Measurements from ENCODE around the gene MTRFR.
"Not testable (repeated sequence)": the region's sequence is repeated elsewhere in the genome, so short reads cannot be mapped to it uniquely, and the experiment has no call there.

Gene MTRFR

DNA sequence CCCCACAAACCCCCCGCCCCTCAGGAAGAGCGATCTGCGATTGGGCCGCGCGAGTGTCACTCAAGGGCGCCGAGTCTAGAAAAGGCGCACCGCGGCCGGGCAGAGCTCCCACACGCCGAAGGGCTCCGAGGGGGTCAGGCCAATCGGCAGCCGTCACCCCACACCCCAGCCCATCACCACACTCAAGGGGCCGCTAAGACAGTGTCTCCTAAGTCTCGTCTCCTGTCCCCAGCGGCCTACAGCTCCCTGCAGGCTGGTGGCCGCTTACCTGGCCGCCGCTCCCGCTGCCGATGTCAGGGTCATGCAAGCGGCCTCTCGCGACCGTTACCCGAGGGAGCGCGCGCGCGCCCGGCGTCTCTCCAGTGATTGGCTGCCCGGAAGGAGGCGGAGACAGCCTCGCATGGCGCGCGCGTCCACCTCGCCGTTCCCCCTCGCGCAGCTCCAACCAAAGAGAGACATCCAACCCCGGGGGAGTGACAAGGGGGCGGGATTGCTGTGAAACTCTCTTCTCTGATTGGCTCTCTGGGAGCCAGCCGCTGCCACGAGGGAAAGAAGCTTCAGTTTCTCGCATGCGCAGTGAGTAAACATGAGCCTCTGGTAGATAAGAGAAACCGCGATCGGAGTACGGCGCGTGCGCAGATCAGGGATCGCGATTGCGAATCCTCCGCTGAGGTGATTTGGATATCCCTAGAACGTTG, at the start of gene MTRFR, which contains the start of gene MPHOSPH9:
Gene MTRFR, plus strand, starts transcription at position 630 of the 698 bp plus-strand sequence. CDS start 20,239 bp downstream, outside the sequence.
Gene MPHOSPH9, minus strand, starts transcription at position 335 of the 698 bp plus-strand sequence. CDS start 2,777 bp downstream, outside the sequence.
- DNase-seq (ENCODE audit: low spot score): peak; percentile 100

GRCh38 chr12:123187637-123188036, 45.6 kb upstream of the MTRFR start:
- DNase-seq (ENCODE audit: low spot score): no peak

- no peak for DNase-seq (ENCODE audit: low spot score)
These were observed 33.3 kb upstream of the MTRFR start for GRCh38 chr12:123199936-123200335.

DNA sequence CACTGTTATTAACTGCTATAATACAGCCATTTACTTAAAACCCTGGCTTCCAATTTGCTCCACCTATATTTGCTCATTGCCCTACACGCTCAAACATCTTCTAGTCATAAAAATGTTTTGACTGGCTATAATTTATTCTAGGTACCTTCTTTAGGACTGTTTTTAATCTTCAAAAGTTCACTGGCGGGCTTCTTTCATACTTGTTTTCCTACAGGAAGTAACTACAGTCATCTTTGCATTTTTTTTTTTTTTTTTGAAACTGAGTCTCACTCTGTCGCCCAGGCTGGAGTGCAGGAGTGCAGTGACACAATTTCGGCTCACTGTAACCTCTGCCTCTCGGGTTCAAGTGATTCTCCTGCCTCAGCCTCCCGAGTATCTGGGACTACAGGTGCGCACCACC, 32.8 kb upstream of the MTRFR start:
- no peak for DNase-seq (ENCODE audit: low spot score)

DNA sequence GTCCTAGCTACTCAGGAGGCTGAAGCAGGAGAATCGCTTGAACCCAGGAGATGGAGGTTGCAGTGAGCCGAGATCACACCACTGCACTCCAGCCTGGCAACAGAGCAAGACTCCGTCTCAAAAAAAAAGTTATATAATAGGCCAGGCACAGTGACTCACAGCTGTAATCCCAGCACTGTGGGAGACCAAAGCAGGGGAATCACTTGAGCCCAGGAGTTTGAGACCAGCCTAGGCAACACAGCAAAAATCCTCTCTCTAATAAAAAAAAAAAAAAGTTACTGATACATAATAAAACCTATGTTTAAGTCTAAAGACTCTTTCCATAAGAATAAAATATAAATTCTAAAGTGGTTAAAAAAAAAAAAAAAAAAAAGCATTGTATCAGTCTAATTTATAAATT, 26.4 kb upstream of the MTRFR start:
- not testable (repeated sequence) for DNase-seq (ENCODE audit: low spot score)

DNA sequence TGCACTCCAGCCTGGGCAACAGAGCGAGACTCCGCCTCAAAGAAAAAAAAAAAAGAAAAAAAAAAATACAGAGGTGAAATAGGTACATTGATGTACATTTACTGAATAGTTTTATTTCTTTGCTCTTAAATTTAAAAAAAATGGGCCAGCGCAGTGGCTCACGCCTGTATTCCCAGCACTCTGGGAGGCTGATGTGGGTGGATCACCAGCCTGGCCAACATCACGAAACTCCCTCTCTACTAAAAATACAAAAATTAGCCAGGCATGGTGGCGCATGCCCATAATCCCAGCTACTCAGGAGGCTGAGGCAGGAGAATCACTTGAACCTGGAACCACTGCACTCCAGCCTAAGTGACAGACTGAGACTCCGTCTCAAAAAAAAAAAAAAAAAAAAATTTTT, 25.4 kb upstream of the MTRFR start:
- not testable (repeated sequence) for DNase-seq (ENCODE audit: low spot score)

- DNase-seq (ENCODE audit: low spot score): no peak
These were observed 10.0 kb upstream of the MTRFR start for GRCh38 chr12:123223241-123223668.

GRCh38 chr12:123225443-123225842, 7.8 kb upstream of the MTRFR start:
- no peak for DNase-seq (ENCODE audit: low spot score)

DNA sequence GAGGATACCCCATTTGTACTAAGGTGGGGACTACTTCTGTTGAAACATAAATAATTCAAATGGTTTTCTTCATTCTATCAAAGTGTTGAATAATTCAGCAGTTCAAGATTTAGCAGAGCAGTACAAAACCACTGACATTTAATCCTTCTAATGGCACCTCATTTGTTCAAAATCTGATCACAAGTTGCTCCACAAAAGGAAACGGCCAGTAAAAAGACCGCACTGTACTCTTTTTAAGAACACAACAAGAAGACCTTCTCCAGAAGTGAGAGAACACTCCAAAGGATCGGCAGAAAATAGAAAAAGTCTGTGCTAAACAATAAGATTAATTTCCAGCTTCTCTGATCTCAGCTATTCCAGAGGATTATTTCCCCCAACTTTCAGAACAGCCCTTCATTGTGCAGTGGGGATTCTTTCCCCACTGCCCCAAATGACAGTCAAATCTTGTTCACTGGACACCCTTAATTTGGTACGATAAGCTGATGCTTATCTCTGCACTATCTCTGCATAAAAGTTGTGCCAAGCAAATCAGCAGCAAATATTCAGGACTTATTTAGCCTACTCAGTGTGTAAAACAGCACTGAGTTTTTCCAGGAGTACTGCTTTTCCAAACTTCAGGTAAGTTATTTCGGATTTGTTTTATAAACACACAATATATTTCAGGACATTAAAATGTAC, 5.5 kb upstream of the MTRFR start:
- DNase-seq (ENCODE audit: low spot score): no peak

- no peak for DNase-seq (ENCODE audit: low spot score)
These were observed 4.2 kb upstream of the MTRFR start for GRCh38 chr12:123229051-123229450.

- DNase-seq (ENCODE audit: low spot score): no peak
These were observed 1.3 kb upstream of the MTRFR start for GRCh38 chr12:123231931-123232330.

DNA sequence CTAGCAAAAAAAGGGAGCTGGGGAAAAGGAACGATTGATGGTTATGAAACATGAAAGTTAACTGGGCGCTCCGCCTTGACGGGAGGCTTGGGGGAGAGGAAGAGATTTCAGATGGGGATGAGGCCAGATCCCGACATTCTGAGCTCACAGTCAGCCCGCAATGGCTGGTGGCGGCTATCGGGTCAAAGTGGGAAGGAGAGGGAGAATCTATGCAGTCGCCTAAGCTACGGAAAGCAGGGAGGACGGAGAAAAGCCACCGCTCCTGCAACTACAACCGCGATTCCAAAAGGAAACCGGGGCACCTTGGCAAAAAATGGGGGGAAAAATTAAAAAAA, 797 bp upstream of the MTRFR start:
- peak; percentile 30 for DNase-seq (ENCODE audit: low spot score)

- DNase-seq (ENCODE audit: low spot score): no peak
These were observed 471 bp downstream of the MTRFR start for GRCh38 chr12:123233505-123234308.

- peak; percentile 74 for DNase-seq (ENCODE audit: low spot score)
These were observed 4.6 kb downstream of the MTRFR start for GRCh38 chr12:123237646-123238329.

DNA sequence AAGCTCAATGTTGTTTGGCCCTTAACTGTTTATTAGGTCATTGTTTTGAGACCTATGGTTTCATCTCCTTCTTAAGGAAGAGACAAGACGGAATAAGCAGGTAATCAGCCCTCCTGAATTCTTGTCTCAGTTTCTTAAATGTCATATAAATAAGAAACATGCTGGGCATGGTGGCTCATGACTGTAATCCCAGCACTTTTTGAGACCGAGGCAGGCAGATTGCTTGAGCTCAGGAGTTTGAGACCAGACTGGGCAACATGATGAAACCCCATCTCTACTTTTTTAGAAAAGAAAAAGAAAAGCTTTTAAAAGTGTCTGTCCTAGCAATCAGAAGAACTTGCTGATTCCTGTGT, 5.1 kb downstream of the MTRFR start:
- no peak for DNase-seq (ENCODE audit: low spot score)

- DNase-seq (ENCODE audit: low spot score): no peak
These were observed 5.7 kb downstream of the MTRFR start for GRCh38 chr12:123238961-123239360.

DNA sequence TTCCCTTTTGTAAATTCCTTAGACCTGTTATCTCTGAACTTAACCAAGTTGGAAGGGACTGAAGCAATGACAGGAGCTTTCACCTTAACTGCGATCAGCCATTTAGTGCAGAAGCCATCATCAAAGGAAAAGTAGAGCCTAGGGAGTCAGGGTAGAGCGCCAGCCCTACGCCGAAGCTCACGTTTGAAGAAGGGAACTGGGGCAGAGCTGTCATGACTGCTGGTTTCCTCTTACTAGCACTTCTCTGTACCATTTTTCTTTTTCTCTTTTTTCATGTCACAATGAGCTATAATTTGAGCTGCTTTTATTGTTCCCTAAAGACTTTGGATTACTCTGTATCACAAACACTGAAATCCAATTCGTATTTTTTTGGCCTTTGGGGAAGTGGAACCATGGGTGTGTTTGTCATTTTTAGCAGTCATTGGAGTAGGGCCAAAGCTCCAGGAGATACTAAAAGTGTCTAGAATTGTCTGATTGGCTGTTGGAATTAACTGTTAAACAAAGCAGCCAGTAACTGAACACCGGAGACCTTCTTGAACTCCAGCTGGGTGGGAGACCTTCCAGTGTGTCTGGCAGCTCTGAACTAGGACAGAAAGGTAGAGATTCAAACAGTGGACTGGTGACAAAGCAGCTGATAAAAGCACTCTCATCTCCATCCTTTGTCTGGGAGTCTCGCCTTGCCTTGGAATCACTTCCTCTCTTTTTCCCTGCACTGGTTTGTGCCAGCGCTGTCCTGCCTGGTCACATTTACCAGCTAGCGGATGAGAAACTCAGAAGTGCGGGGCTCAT, 9.1 kb downstream of the MTRFR start:
- peak; percentile 69 for DNase-seq (ENCODE audit: low spot score)

DNA sequence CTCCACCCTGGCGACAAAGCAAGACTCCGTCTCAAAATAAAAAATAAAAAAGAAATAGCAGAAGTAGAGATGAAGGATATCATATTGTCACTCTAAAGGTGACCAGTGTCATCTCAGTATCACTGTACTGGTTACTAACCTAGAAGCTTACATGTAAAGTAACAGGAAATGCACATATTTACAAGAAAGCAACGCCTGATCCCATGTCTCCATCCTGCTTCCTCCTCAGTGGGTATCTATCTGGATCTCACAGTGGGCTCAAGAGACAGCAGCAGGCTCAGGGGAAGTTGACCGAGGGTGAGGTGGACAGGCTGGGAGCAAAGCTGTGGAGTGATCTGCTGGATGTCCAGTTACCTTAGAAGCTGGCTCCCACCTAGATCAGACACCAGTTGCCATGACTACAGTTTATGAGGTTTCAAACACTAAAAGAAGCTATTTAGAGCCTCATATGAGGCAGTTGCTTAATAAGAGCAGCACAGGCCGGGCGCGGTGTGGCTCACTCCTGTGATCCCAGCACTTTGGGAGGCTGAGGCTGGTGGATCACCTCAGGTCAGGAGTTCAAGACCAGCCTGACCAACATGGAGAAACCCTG, 10.5 kb downstream of the MTRFR start:
- DNase-seq (ENCODE audit: low spot score): no peak

DNA sequence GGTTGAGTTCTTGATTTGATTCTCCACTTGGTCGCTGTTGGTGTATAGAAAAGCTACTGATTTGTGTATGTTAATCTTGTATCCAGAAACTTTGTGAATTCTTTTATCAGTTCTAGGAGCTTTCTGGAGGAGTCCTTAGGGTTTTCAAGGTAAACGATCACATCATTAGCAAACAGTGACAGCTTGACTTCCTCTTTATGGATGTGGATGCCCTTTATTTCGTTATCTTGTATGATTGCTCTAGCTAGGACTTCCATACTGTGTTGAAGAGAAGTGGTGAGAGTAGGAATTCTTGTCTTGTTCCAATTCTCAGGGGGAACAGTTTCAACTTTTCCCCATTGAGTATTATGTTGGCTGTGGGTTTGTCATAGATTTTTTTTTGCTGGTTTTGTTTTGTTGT, 12.4 kb downstream of the MTRFR start:
- DNase-seq (ENCODE audit: low spot score): no peak

GRCh38 chr12:123248129-123248528, 14.9 kb downstream of the MTRFR start:
- not testable (repeated sequence) for DNase-seq (ENCODE audit: low spot score)
